Muscle layer of colon (tissue), 2 donors: Measurements from ENCODE around the gene LENG9.

Source experiments
- H3K27ac ChIP-seq: one replicate; pipeline ENCODE4 v1.7.0; 2013; ENCODE audit warnings: low read depth, mild to moderate bottlenecking, low read length, moderate library complexity
- H3K27me3 ChIP-seq, 2 donors: one replicate each; pipeline ENCODE4 v1.7.0; 2013; ENCODE audit warnings: low read length in 2 of 2, mild to moderate bottlenecking in 2 of 2; ENCODE audit not compliant: insufficient read depth in 2 of 2, control insufficient read depth in 1 of 2
- H3K36me3 ChIP-seq: one replicate; pipeline ENCODE4 v1.7.0; 2013; ENCODE audit warnings: mild to moderate bottlenecking, low read length; ENCODE audit not compliant: insufficient read depth
- H3K4me1 ChIP-seq: one replicate; pipeline ENCODE4 v1.7.0; 2013; ENCODE audit warnings: mild to moderate bottlenecking, low read length; ENCODE audit not compliant: insufficient read depth
- H3K4me3 ChIP-seq, 2 donors: one replicate each; pipeline ENCODE4 v1.7.0; 2013; ENCODE audit warnings: low read length in 2 of 2, low read depth in 1 of 2, mild to moderate bottlenecking in 1 of 2, moderate library complexity in 1 of 2
- H3K9ac ChIP-seq: one replicate; pipeline ENCODE4 v1.7.0; 2013; ENCODE audit warnings: low read length
- H3K9me3 ChIP-seq: one replicate; pipeline ENCODE4 v1.7.0; 2013; ENCODE audit warnings: mild to moderate bottlenecking, low read length
- donor health status: abdominal sarcoma.
- donor health status: Adenocarcinoma of cecum.

Gene LENG9

DNA sequence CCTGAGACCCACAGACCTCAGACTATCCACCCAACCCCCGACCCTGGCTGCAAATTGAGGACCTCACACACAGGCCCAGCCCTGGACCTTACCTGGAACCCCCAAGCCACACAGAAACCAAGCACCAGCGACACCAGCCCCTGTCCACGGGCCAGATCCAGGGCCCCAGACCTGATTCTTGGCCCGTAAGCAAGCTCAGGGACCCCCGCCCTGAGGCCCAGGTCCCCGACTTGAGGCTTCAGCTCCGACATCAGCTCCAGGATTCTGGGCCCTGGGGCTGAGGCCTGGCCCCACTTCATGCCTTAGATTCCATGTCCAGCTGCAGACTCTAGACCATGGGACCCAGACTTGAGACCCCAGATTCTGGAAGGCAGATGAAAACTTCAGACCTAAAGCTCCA lies 42.1 kb downstream of the LENG9 start:
- Histone ChIP-seq H3K9me3 (no peaks in the 10 kb centered on the region), H3K9ac (no peak overlapping the region), H3K36me3 (no peaks in the 10 kb centered on the region), H3K27ac (no peak overlapping the region), H3K4me1 (no peaks in the 10 kb centered on the region), H3K4me3 (no peak overlapping the region), H3K27me3 (peaks cover 9 to 55% of the 10 kb centered on the region in 2 donors)

DNA sequence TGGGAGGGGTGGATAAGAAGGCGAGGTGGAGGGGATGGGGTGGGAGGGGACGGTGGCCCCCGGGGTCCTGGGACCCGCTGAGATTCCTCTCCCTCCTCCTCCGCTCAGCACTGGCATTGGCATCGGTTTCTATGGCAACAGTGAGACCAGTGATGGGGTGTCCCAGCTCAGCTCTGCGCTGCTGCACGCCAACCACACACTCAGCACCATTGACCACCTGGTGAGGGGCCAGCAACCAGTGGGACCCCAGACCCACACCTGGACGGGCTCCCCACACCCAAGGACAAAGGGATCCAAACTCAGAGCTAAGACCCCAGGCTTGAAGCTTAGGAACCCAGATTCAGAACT lies 42.4 kb downstream of the LENG9 start:
- Histone ChIP-seq H3K4me3 (no peak overlapping the region), H3K36me3 (no peaks in the 10 kb centered on the region), H3K9ac (no peak overlapping the region), H3K4me1 (no peaks in the 10 kb centered on the region), H3K9me3 (no peaks in the 10 kb centered on the region), H3K27me3 (peaks cover 10 to 55% of the 10 kb centered on the region in 2 donors), H3K27ac (no peak overlapping the region)

GRCh38 chr19:54420383-54421168 lies 43.0 kb downstream of the LENG9 start:
- Histone ChIP-seq H3K27me3 (peaks cover 13 to 55% of the 10 kb centered on the region in 2 donors), H3K4me3 (no peak overlapping the region), H3K9ac (no peak overlapping the region), H3K4me1 (no peaks in the 10 kb centered on the region), H3K27ac (no peak overlapping the region), H3K9me3 (no peaks in the 10 kb centered on the region), H3K36me3 (no peaks in the 10 kb centered on the region)

DNA sequence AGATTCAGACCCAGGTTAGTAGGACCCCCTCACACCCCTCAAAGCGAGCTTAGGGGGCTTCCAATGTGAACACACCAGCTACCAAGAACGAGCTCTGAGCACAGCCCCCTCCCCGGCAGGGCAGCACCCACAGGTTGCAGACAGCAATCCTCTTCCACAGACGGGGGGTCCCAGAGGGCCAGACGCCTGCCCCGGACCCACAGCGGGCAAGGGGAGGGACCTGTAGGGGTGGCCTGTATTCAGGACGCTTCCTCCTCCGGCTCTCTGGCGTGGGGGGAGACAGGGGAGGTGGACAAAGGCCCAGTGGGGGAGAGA lies 43.6 kb downstream of the LENG9 start:
- no peak overlapping the region for H3K4me3 ChIP-seq

DNA sequence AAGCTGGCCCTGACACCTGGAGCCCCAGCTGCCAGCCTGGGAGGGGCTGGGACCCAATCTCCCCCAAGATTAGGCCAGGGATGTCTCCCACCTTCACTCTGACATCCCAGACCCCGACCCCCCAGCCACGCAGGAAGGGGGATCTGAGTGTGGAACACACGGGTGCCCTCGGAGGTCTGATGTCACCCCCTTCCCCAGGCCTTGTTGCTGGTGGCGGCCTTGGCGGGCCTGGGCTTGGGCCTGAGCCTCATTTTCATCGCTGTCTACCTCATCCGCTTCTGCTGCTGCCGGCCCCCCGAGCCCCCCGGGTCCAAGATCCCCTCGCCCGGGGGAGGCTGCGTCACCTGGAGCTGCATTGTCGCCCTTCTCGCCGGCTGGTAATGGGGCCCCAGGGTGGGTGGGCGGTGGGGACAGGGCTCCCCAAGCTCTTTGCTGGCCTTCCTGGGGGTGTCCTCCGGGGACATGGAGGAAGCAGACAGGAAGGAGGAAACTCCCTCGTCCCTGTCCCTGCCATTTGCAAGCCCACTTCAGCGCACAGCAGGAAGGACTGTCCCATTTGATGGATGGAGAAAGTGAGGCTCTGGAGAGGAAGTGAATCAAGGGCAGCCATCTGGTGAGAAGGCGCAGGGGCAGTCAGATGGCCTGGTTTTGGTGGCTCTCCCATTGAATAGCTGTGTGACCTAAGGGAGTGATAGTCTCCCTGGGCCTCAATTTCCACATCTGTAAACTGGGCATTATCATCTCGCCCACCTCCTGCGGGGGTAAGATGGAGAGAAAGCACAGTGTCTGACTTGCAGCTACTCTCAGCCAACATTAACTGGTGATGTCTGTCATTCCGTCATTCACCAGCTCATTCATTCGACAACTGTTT lies 44.4 kb downstream of the LENG9 start:
- H3K4me1 ChIP-seq, result no peaks in the 10 kb centered on the region
- no peak overlapping the region for H3K27ac ChIP-seq
- H3K4me3 ChIP-seq, result no peak overlapping the region
- H3K9ac ChIP-seq, result no peak overlapping the region
- no peaks in the 10 kb centered on the region for H3K9me3 ChIP-seq
- H3K27me3 ChIP-seq, result peaks cover 20 to 64% of the 10 kb centered on the region in 2 donors
- no peaks in the 10 kb centered on the region for H3K36me3 ChIP-seq

More for the DNA sequence above, 43.6 kb downstream of the LENG9 start:
- Histone ChIP-seq H3K27me3 (peaks cover 13 to 58% of the 10 kb centered on the region in 2 donors), H3K4me1 (no peaks in the 10 kb centered on the region), H3K9me3 (no peaks in the 10 kb centered on the region), H3K27ac (no peak overlapping the region), H3K36me3 (no peaks in the 10 kb centered on the region), H3K9ac (no peak overlapping the region)

DNA sequence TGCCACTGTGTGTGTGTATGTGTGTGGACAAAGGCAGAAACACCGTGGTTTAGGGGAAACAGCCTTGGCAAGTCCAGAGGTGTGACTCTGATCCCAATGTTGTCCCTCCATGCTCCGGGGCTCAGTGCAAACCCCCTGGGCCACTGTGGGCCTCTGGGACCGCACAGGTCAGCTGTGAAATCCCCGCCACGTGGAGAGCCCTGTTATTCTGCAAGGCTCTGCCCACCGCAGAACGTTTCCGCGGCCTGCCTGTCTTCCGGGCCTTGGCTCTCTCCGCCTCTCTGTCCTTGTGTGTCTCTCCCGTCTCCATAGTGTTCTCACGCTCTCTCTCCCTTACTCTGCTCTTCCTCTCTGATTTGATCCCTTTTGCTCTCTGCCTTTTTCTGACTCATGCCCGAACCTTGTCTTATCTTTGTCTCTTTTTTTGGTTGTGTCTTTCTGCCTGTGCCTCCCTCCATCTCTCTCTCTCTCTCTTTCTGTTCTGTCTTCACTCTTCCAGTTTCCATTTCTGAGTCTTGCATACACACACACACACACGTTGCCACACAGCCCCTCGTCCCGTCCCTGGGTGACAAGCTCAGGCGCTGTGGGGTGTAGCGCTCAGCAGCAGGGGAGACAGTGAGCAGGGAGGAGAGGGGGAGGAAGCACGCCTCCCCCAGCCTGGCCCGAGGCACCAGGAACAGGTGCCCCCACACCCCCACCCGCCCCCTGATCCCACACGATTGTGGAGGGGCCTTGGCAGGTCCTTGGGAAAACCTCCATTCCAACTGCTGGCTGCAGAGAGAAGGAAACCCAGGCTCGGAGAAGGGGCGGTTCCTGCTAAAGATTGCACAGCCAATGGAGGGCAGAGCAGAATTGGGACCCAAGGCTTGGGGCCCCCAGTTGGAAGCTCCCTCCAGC lies 45.3 kb downstream of the LENG9 start:
- peaks cover 21 to 64% of the 10 kb centered on the region in 2 donors for H3K27me3 ChIP-seq
- no peaks in the 10 kb centered on the region for H3K4me1 ChIP-seq
- H3K4me3 ChIP-seq, result no peak overlapping the region
- no peaks in the 10 kb centered on the region for H3K9me3 ChIP-seq
- H3K36me3 ChIP-seq, result no peaks in the 10 kb centered on the region
- no peak overlapping the region for H3K27ac ChIP-seq
- no peak overlapping the region for H3K9ac ChIP-seq

DNA sequence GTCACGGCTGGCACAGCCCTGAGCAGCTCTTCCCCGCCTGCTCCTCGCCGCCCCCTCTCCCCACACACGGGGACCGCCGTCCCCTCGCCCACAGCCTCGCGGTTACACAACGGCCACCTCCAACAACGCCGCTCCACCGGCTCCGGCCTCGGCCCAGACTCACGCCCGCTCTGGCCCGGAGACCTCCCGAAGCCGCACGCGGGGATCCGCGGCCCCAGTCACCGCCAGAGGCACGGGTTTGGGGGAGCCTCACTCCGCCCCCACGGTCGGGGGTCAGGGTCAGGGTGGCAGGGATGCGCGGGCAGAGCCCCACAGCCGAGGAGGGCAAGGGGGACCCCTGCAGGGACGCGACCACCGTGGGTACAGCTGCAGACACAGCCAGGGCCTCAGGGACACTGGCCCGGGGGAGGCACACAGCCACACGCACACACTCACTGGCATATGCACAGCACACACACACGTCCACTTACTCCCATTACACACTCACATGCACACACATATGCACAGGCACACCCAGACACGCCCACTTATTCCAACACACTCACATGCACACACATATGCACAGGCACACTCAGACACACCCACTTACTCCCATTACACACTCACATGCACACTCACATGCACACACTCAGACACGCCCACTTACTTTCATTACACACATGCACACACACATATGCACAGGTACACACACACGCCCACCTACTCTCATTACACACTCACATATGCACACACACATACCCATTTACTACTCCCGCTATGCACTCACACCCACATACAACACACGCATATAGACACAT lies 46.7 kb downstream of the LENG9 start:
- Histone ChIP-seq H3K4me3 (no peak overlapping the region), H3K9ac (no peak overlapping the region), H3K9me3 (no peaks in the 10 kb centered on the region), H3K36me3 (no peaks in the 10 kb centered on the region), H3K4me1 (no peaks in the 10 kb centered on the region), H3K27ac (no peak overlapping the region), H3K27me3 (peaks cover 21 to 60% of the 10 kb centered on the region in 2 donors)

- peaks cover 21 to 52% of the 10 kb centered on the region in 2 donors for H3K27me3 ChIP-seq
- no peak overlapping the region for H3K27ac ChIP-seq
- no peaks in the 10 kb centered on the region for H3K4me1 ChIP-seq
- H3K4me3 ChIP-seq, result no peak overlapping the region
- no peaks in the 10 kb centered on the region for H3K36me3 ChIP-seq
- no peaks in the 10 kb centered on the region for H3K9me3 ChIP-seq
- no peak overlapping the region for H3K9ac ChIP-seq
These were observed 47.5 kb downstream of the LENG9 start for GRCh38 chr19:54415901-54416673.

GRCh38 chr19:54415208-54415900 lies 48.2 kb downstream of the LENG9 start, which contains the start of gene TTYH1:
TTYH1 (plus strand) TSS chr19:54415464; CDS start chr19:54415553, 89 bp downstream.
- H3K4me3 ChIP-seq, result no peak within 1 kb of the TSS
- no peak within 1 kb of the TSS for H3K9ac ChIP-seq
- H3K4me1 ChIP-seq, result no peaks in the 10 kb centered on the region
- H3K27me3 ChIP-seq, result peaks cover 21 to 45% of the 10 kb centered on the region in 2 donors
- H3K9me3 ChIP-seq, result no peaks in the 10 kb centered on the region
- H3K36me3 ChIP-seq, result no peaks in the 10 kb centered on the region
- no peak within 1 kb of the TSS for H3K27ac ChIP-seq

DNA sequence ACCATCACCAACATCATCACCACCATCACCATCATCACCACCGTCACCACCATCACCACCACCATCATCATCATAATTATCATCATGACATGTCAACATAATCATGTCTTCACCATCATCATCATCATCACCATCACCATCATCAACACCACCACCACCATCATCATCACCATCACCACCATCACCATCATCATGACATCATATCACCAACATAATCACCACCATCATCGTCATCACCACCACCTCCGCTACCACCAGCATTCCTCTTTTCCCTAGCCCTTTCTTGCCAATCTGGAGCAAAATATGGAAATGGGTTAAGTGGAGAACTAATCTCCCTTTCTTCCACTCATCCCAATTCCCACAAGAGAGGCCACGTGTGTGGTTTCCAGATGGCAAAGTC lies 49.4 kb downstream of the LENG9 start:
- Histone ChIP-seq H3K27me3 (peaks cover 12 to 33% of the 10 kb centered on the region in 2 donors), H3K9me3 (no peaks in the 10 kb centered on the region), H3K36me3 (no peaks in the 10 kb centered on the region), H3K9ac (no peak overlapping the region), H3K27ac (no peak overlapping the region), H3K4me3 (no peak overlapping the region), H3K4me1 (no peaks in the 10 kb centered on the region)
